K562 (cell line): ENCODE measurements around the gene MBNL1. TPM values are rescaled to one million over a fixed set of nuclear protein-coding genes. Genes with fewer than 3 reads are reported as not detected.

ENCODE experiments used
- ATAC-seq: fragments of 200-7000 bp; cut with Tn5 transposase; 3 replicates; pipeline ENCODE4 v1.9.1; 2020; ENCODE audit warnings: moderate library complexity
- BruUV-seq: library from RNA; stranded (reverse); fragments of 400-500 nt; replicated peaks from 2 replicates; lab custom pipeline; 2021; lab: Mats Ljungman, UMichigan
- CTCF ChIA-PET: fragments of 300-600 bp; formaldehyde crosslinking; extraction: SDS; loops from one replicate; lab custom pipeline; 2021; ENCODE audit warnings: low intra/inter-chr PET ratio; lab: Yijun Ruan, JAX
- POLR2A ChIA-PET: fragments of 300-600, 350-650 bp; sonication (Branson Sonifier 250); formaldehyde crosslinking; extraction: SDS; loops from one replicate; lab custom pipeline; 2021; ENCODE audit warnings: antibody characterized with exemption, inconsistent platforms; lab: Yijun Ruan, JAX
- DNase-seq, 4 experiments: peaks; one replicate each; pipeline versions ENCODE4 v3.0.0 to v3.0.0-alpha.2; 2011 to 2018; ENCODE audit warnings: low spot score in 3 of 4, mixed read lengths in 3 of 4; ENCODE audit errors: extremely low read depth in 1 of 4
- FAIRE-seq: peaks from 2 replicates; lab custom pipeline; 2011; peaks lifted over from hg19 to GRCh38; lab: Jason Lieb, UNC
- H2AFZ ChIP-seq: 2 replicates; pipeline ENCODE4 v1.6.0; 2011; ENCODE audit warnings: low read depth, low read length, control low read depth, inconsistent platforms
- H3K27ac ChIP-seq: fragments of 200-600 bp; 3 replicates; pipeline ENCODE4 v1.8.0; 2011; ENCODE audit warnings: low read depth, mild to moderate bottlenecking, control low read depth, inconsistent platforms, low read length, moderate library complexity, mixed read lengths; ENCODE audit errors: extremely low read depth
- H3K27me3 ChIP-seq, 2 experiments: fragments of 300-600 bp in 1 of 2; 2 replicates in 1 of 2; 3 replicates in 1 of 2; pipeline versions ENCODE4 v1.6.0 to v1.8.0; 2011; ENCODE audit warnings: inconsistent platforms in 2 of 2, low read length in 2 of 2, mild to moderate bottlenecking in 1 of 2, mixed read lengths in 1 of 2, moderate library complexity in 1 of 2; ENCODE audit not compliant: control insufficient read depth in 2 of 2, insufficient read depth in 2 of 2
- H3K36me3 ChIP-seq: fragments of 300-600 bp; 3 replicates; pipeline ENCODE4 v1.8.0; 2011; ENCODE audit warnings: mild to moderate bottlenecking, low read length, inconsistent platforms; ENCODE audit not compliant: control insufficient read depth, insufficient read depth
- H3K4me1 ChIP-seq, 2 experiments: fragments of 200-600 bp in 1 of 2; replicated peaks in 1 of 2; 2 replicates in 1 of 2; 3 replicates in 1 of 2; pipeline versions ENCODE4 v1.5.1 to v1.8.0; 2011; ENCODE audit warnings: inconsistent platforms in 2 of 2, low read length in 2 of 2, mild to moderate bottlenecking in 1 of 2, mixed read lengths in 1 of 2, moderate library complexity in 1 of 2; ENCODE audit not compliant: control insufficient read depth in 2 of 2, insufficient read depth in 2 of 2
- H3K4me2 ChIP-seq: 2 replicates; pipeline ENCODE4 v1.6.1; 2011; ENCODE audit warnings: low read length, control low read depth, inconsistent platforms, mixed read lengths; ENCODE audit not compliant: insufficient read depth
- H3K4me3 ChIP-seq: fragments of 200-600 bp; sonication (generic), shearing (Covaris generic); 2 replicates; pipeline ENCODE4 v1.5.1; 2016; ENCODE audit warnings: control low read depth, inconsistent platforms
- H3K79me2 ChIP-seq: fragments of 200-600 bp; 3 replicates; pipeline ENCODE4 v1.8.0; 2011; ENCODE audit warnings: low read length, inconsistent platforms; ENCODE audit not compliant: control insufficient read depth, insufficient read depth
- H3K9ac ChIP-seq, 2 experiments: 2 replicates each; pipeline versions ENCODE4 v1.6.0 to v1.6.1; 2011; ENCODE audit warnings: low read depth in 2 of 2, low read length in 2 of 2, control low read depth in 1 of 2, inconsistent platforms in 1 of 2, mild to moderate bottlenecking in 1 of 2, mixed read lengths in 1 of 2; ENCODE audit not compliant: insufficient read depth in 1 of 2
- H3K9me1 ChIP-seq: one replicate; pipeline ENCODE4 v1.6.0; 2011; ENCODE audit warnings: inconsistent platforms, mild to moderate bottlenecking, low read length, moderate library complexity; ENCODE audit not compliant: control insufficient read depth, insufficient read depth
- H3K9me3 ChIP-seq: replicated peaks from 2 replicates; pipeline ENCODE4 v1.5.1; 2011; ENCODE audit warnings: low read depth, low read length, inconsistent platforms; ENCODE audit not compliant: control insufficient read depth, insufficient read depth
- H4K20me1 ChIP-seq: replicated peaks from 2 replicates; pipeline ENCODE4 v1.6.1; 2011; ENCODE audit warnings: low read length, inconsistent platforms, mixed read lengths; ENCODE audit not compliant: control insufficient read depth, insufficient read depth
- ARNT ChIP-seq, 2 experiments: fragments of 450-650 bp; IDR thresholded peaks; 2 replicates each; pipeline ENCODE4 v1.6.1; 2016; ENCODE audit warnings: mild to moderate bottlenecking in 1 of 2
- CREB5 ChIP-seq: fragments of 250-450 bp; sonication (Bioruptor Pico); IDR thresholded peaks from 2 replicates; pipeline ENCODE4 v1.5.0; 2020; ENCODE audit warnings: mild to moderate bottlenecking
- CTCFL ChIP-seq: IDR thresholded peaks from 2 replicates; pipeline ENCODE4 v1.6.1; 2011; ENCODE audit warnings: borderline replicate concordance, low read depth, mild to moderate bottlenecking, moderate library complexity, low read length; ENCODE audit not compliant: insufficient read depth, poor library complexity, severe bottlenecking
- DPF2 ChIP-seq: fragments of 450-650 bp; IDR thresholded peaks from 2 replicates; pipeline ENCODE4 v1.6.1; 2016
- HINFP ChIP-seq: fragments of 450-650 bp; conservative IDR thresholded peaks from 2 replicates; pipeline ENCODE4 v1.6.1; 2016; ENCODE audit warnings: missing genetic modification characterization, low read depth, mild to moderate bottlenecking, control low read depth, missing compliant biosample characterization
- HIVEP1 ChIP-seq: fragments of 250-450 bp; sonication (Bioruptor Pico); IDR thresholded peaks from 2 replicates; pipeline ENCODE4 v1.4.0; 2020; ENCODE audit warnings: mild to moderate bottlenecking
- KDM1A ChIP-seq, 2 experiments: fragments of 450-650 bp; IDR thresholded peaks; 2 replicates each; pipeline ENCODE4 v1.6.1; 2016; ENCODE audit warnings: mild to moderate bottlenecking in 2 of 2
- NELFE ChIP-seq: IDR thresholded peaks from 2 replicates; pipeline ENCODE4 v1.6.1; 2011; ENCODE audit warnings: mild to moderate bottlenecking; ENCODE audit not compliant: insufficient read depth, insufficient read length
- NFYB ChIP-seq: IDR thresholded peaks from 2 replicates; pipeline ENCODE4 v1.6.1; 2011; ENCODE audit warnings: mild to moderate bottlenecking, moderate library complexity; ENCODE audit not compliant: insufficient read length; ENCODE audit errors: extremely low read depth
- NRF1 ChIP-seq, 2 experiments: fragments of 450-650 bp; IDR thresholded peaks in 1 of 2; conservative IDR thresholded peaks in 1 of 2; 2 replicates each; pipeline ENCODE4 v1.6.1; 2014; ENCODE audit warnings: mild to moderate bottlenecking in 2 of 2
- OTX1 ChIP-seq: fragments of 450-650 bp; formaldehyde crosslinking; IDR thresholded peaks from 2 replicates; pipeline ENCODE4 v1.4.0; 2022; ENCODE audit warnings: mild to moderate bottlenecking
- PKNOX1 ChIP-seq: fragments of 450-650 bp; IDR thresholded peaks from 2 replicates; pipeline ENCODE4 v1.6.1; 2016
- RCOR1 ChIP-seq, 2 experiments: IDR thresholded peaks; 2 replicates each; pipeline ENCODE4 v1.6.1; 2012; ENCODE audit warnings: low read depth in 2 of 2, low read length in 2 of 2, borderline replicate concordance in 1 of 2, improper control_type of control experiment in 1 of 2
- RFX7 ChIP-seq: fragments of 250-450 bp; sonication (Bioruptor Pico); IDR thresholded peaks from 2 replicates; pipeline ENCODE4 v1.5.1; 2021; ENCODE audit warnings: mild to moderate bottlenecking
- XRCC5 ChIP-seq: fragments of 200-400 bp; formaldehyde crosslinking; IDR thresholded peaks from 2 replicates; pipeline ENCODE4 v1.6.1; 2017; ENCODE audit warnings: low read depth, mild to moderate bottlenecking, low read length
- ZNF644 ChIP-seq: fragments of 200-800 bp; sonication (Bioruptor generic); IDR thresholded peaks from 2 replicates; pipeline ENCODE4 v1.6.1; 2016; ENCODE audit warnings: low read depth, missing genetic modification characterization, missing compliant biosample characterization
- ZNF77 ChIP-seq: fragments of 250-450 bp; sonication (Bioruptor Pico); IDR thresholded peaks from 2 replicates; pipeline ENCODE4 v1.5.0; 2020
- WGBS: fragments of 100-300 bp; shearing (Covaris generic); methylation state at CpG from one replicate; pipeline ENCODE4 v1.1.6; 2016; ENCODE audit warnings: low coverage, mixed read lengths; ENCODE audit not compliant: insufficient coverage; ENCODE audit errors: missing lambda C conversion rate; 5-methylcytosine and 5-hydroxymethylcytosine counted together
- in situ Hi-C: fragments of 300-500 bp; cut with MboI; formaldehyde crosslinking; loops from 4 replicates; pipeline ENCODE4 v1.15.0; 2018; ENCODE audit warnings: inconsistent platforms, mixed read lengths
- intact Hi-C: fragments of 100-400 bp; cut with micrococcal nuclease; formaldehyde crosslinking; loops from 2 replicates; pipeline ENCODE4 v1.14.2; 2022
- polyA plus RNA-seq, 8 experiments: library from polyadenylated mRNA; depleted of rRNA in 4 of 8; stranded (reverse) in 5 of 8; unstranded in 3 of 8; fragments of >200 nt; fragmentation: Nextera tagmentation in 2 of 8; fragmentation: Illumina TruSeq in 1 of 8; extraction: Ambion mirVana in 2 of 8; extraction: Trizol in 1 of 8; gene quantifications; 2 replicates each; pipeline versions ENCODE4 v1.2.1 to v1.2.3, GENCODE V29; 2011 to 2014; ENCODE audit warnings: inconsistent platforms in 1 of 8, missing spikeins in 1 of 8
- total RNA-seq, 7 experiments: library from RNA; depleted of rRNA in 6 of 7; stranded (reverse); fragments of >200 nt in 6 of 7; fragmentation: Illumina TruSeq in 2 of 7; extraction: Trizol in 2 of 7; gene quantifications; 2 replicates each; pipeline versions ENCODE4 v1.2.1 to v1.2.3, GENCODE V29; 2011 to 2021; ENCODE audit warnings: low replicate concordance in 1 of 7

Gene MBNL1
- total and polyA plus RNA-seq, 9 of the 15 experiments (the other 6 are each of a cell fraction or from before 2014, with no cell fraction given): 70.3 to 243 (median 220) TPM

GRCh38 chr3:152281133-152281713 is 12.5 kb downstream of the MBNL1 start:
- H3K4me3 ChIP-seq: no peak overlapping the region
- intact Hi-C loops: no loop called here
- TF ChIP-seq NELFE: no peak
- no peak for TF ChIP-seq CTCFL
- TF ChIP-seq OTX1 (CRISPR knock-in tag): no peak
- peak; percentile 34 to 44; a peak in 3 of 4 replicates for TF ChIP-seq KDM1A (IDR thresholded peaks at IDR 0.05)
- TF ChIP-seq NFYB: no peak
- no peak for TF ChIP-seq ZNF644 (tag)
- no peak for TF ChIP-seq HIVEP1 (CRISPR knock-in tag)
- no peak for TF ChIP-seq NRF1 (conservative IDR thresholded peaks at IDR 0.05 in 1 of 2, IDR thresholded peaks at IDR 0.05 in 1 of 2)
- no peak for TF ChIP-seq CREB5 (CRISPR knock-in tag)
- TF ChIP-seq PKNOX1: peak; percentile 49; the same call in 1 of the 2 replicates
- no peak for TF ChIP-seq XRCC5
- TF ChIP-seq ZNF77 (CRISPR knock-in tag): no peak
- TF ChIP-seq RCOR1 (IDR thresholded peaks at IDR 0.05; ENCODE audit: borderline replicate concordance in 1 of 2, low read depth in 2 of 2, low read length in 2 of 2): peak in 1 of 2 experiments; percentile 69; a peak in 1 of 4 replicates
- no peak for TF ChIP-seq DPF2
- TF ChIP-seq ARNT (IDR thresholded peaks at IDR 0.05): no peak
- no peak for TF ChIP-seq HINFP (tag)
- TF ChIP-seq RFX7: no peak

More at GRCh38 chr3:152281133-152281713, 12.5 kb downstream of the MBNL1 start:
- Histone ChIP-seq H3K9me3 (no peaks in the 10 kb centered on the region), H2AFZ (no peak overlapping the region), H3K4me2 (no peak overlapping the region), H4K20me1 (peaks cover 62% of the 10 kb centered on the region), H3K9me1 (peaks cover 9% of the 10 kb centered on the region), H3K36me3 (peaks cover 49% of the 10 kb centered on the region), H3K27me3 (no peaks in the 10 kb centered on the region), H3K4me1 (peaks cover 3 to 48% of the 10 kb centered on the region in 2 experiments; a peak in 4 of 5 replicates), H3K27ac (peak overlapping the region; percentile 30; the same call in 1 of the 3 replicates), H3K9ac (no peak overlapping the region), H3K79me2 (peaks cover 99% of the 10 kb centered on the region)
- TSS peak; percentile 1 for BruUV-seq
- 17% methylated on average over 2 of the region's 2 CpGs for WGBS
- FAIRE-seq: no peak
- no peak for DNase-seq
- ChIA-PET CTCF (no interaction called here), POLR2A (interaction anchor here (0.8 to 4.9 kb wide), 8 partner anchors 9 to 38 kb away, joined by 3 to 24 read pairs (median 4); partner anchors contain the start of gene MBNL1)
- ATAC-seq: peak; percentile 3
- in situ Hi-C loops: no loop called here
